Ammon's horn (tissue), 1 donor: ENCODE results near the gene TDRD6.
A peak's percentile ranks its signal among the peaks of the same experiment; 100 is the strongest.

Experiments used
- DNase-seq: peaks from one replicate; pipeline ENCODE4 v3.0.0-alpha.2; 2016; ENCODE audit warnings: low spot score

TDRD6 gene

DNA sequence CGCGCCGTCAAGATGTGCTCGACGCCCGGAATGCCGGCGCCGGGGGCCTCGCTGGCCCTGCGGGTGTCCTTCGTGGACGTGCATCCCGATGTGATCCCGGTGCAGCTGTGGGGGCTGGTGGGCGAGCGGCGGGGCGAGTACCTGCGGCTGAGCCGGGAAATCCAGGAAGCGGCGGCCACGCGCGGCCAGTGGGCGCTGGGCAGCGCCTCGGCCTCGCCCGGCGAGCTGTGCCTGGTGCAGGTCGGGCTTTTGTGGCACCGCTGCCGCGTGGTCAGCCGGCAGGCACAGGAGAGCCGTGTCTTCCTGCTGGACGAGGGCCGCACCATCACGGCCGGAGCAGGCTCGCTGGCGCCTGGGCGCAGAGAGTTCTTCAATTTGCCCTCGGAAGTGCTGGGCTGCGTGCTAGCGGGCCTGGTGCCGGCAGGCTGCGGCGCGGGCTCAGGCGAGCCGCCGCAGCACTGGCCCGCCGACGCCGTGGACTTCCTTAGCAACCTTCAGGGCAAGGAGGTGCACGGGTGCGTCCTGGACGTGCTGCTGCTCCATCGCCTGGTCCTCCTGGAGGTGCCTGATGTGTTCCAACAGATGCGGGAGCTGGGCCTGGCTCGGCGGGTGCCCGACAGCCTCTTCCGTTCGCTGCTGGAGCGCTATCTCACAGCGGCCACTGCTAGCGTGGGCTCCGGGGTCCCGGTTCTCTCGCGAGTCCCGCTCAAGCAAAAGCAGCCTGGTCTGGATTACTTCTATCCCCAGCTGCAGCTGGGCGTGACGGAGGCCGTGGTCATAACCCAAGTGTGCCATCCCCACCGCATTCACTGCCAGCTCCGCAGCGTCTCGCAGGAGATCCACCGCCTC, 656 bp downstream of the TDRD6 start:
- DNase-seq: no peak

DNA sequence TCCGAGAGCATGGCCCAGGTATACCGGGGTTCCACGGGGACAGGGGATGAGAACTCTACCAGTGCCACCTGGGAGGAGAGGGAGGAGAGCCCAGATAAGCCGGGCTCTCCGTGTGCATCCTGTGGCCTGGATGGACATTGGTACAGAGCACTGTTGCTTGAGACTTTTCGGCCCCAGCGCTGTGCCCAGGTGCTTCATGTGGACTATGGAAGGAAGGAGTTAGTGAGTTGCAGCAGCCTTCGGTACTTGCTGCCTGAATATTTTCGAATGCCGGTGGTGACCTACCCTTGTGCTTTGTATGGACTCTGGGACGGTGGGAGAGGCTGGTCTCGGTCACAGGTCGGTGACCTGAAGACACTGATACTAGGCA, 1.3 kb downstream of the TDRD6 start:
- DNase-seq: no peak

DNA sequence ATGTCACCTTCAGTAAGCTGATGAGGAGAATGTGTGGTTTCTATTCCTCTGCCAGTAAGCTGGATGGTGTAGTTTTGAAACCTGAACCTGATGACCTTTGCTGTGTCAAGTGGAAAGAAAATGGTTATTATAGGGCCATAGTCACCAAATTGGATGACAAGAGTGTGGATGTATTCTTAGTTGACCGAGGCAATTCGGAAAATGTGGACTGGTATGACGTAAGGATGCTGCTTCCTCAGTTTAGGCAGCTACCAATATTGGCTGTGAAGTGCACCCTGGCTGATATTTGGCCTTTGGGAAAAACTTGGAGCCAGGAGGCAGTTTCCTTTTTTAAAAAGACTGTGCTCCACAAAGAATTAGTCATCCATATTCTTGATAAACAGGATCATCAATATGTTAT, 2.0 kb downstream of the TDRD6 start:
- DNase-seq: no peak

DNA sequence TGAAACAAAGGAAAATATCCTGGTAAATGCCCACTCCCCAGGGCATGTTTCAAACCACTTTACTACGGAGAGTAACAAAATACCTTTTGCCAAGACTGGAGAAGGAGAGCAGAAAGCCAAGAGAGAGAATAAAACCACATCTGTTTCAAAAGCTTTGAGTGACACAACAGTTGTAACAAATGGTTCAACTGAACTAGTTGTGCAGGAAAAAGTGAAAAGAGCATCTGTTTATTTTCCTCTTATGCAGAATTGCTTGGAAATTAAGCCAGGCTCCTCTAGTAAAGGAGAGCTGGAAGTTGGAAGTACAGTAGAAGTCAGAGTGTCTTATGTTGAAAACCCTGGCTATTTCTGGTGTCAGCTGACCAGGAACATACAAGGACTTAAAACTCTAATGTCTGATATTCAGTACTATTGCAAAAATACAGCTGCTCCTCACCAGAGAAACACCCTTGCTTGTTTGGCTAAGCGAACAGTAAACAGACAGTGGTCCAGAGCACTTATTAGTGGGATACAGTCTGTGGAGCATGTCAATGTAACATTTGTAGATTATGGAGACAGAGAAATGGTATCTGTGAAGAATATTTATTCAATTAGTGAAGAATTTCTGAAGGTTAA, 2.6 kb downstream of the TDRD6 start:
- DNase-seq: no peak

DNA sequence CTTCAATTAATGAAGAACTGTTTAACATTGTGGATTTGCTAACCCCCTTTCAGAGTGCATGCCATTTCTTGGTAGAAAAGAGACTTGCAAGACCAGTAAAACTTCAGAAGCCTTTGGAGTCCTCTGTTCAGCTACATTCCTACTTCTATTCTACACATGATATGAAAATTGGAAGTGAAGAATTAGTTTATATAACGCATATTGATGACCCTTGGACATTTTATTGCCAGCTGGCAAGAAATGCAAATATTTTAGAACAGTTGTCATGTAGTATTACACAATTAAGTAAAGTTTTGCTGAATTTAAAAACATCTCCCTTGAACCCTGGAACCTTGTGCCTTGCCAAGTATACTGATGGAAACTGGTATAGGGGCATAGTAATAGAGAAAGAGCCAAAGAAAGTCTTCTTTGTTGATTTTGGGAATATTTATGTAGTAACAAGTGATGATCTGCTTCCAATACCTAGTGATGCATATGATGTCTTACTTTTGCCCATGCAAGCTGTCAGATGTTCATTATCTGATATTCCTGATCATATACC, 3.3 kb downstream of the TDRD6 start:
- DNase-seq: no peak

DNA sequence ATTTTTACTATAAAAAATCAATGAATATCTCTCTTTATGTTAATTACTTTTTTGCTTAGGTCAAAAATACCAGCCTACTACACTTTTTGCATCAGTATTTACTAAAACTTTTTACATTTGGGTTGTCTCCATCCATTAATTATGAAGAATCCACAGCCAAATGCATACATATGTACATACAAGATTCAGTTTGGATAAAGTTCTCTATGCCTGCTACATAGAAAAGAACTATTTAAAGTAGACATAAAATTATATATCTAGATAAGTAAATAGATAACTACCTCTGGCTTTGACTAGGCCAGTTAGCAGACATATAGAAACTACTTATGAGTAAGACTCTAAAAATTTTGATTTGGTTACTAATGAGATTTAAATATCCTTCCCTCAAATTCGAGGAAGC, 12.3 kb downstream of the TDRD6 start:
- DNase-seq: no peak

DNA sequence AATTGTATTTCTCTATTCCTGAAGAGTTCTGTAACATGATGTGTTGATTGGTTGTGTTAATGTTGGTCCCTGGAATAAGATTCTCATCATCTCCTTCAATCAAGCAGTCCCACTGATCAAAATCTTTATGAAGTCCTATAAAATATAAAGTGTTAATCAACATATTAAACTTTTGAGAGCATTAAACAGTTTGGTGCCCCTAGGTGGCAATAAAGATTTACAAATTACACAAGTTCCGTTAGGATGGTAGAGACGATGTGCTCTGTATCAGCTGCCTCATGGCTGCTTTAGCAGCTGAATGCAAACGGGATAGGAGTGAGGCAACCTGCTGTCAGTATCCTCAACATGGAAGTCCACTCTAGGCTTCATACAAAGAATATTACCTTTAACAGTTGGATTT, 16.9 kb downstream of the TDRD6 start:
- DNase-seq: peak; percentile 58

DNA sequence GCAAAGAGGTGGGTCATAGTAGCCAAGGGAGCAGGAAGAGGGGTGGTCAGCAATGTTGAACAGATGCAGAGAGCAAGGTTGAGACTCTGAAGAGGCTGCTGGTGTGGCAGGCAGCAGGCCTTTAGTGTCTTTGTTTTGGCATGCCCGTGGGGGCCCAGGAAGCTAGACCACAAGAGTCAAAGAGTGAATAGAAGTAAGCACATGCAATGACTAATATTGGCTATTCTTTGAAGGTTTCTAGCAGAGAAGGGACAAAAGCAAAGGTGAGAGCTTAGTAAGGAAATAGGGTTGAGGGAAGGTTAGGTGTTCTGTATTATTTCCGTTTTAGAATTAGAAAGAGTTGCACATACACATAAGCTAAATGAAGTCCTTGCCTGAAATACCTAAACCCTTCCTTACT, 18.8 kb downstream of the TDRD6 start:
- DNase-seq: no peak

DNA sequence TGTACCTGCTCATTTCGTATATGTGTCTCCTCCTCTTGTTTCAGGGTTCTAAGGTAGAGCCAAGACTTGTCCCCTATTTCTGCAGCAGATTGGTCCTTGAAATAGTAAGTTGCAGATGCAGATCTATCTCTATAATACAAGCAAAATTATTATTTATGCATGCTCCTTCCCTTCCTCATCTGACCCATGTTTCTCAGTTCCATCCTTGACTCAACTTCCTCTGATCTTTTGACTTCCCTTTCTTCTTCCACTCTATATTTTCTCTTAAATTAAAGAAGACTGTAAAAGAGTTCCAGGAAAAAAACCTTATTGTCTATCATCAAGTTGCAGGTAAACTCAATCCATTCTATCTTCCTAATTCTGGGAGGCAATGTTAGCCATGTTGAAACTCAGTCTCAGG, 23.8 kb downstream of the TDRD6 start:
- no peak for DNase-seq

DNA sequence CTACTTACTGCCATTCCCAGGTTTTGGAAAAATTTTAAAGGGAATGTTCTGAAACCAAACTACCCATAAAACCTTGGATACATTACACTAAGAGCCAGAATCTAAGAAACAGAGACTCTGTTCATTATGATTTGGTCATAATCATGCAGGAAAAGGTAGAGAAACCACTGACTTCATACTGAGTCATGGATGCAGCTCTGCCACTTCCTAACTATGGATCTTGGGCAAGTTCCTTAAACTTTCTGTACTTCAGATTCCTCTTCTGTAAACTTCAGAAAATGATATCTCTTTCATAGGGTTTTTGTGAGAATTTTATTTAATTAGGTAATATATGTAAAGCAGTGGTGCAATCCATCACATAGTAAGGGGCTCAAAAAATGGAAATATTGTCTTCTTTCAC, 27.5 kb downstream of the TDRD6 start:
- DNase-seq: no peak

DNA sequence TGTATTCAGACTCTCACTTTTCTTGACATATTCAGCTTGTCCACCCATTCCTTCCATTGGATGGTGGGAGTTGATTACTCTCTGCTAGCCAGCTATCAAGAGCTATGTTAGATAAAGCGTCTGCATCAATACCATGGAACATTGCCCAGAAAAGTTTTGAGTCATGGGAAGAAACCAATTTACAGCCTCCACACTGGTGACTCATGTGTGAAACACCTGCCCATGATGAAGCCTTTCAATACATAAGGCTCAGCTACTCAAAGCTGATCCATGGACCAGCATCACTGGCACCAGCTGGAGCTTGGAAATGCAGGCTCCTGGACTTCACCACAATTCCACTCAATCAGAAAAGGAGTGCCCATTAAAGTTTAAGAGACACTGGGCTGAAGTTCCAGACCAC, 31.4 kb downstream of the TDRD6 start:
- no peak for DNase-seq

DNA sequence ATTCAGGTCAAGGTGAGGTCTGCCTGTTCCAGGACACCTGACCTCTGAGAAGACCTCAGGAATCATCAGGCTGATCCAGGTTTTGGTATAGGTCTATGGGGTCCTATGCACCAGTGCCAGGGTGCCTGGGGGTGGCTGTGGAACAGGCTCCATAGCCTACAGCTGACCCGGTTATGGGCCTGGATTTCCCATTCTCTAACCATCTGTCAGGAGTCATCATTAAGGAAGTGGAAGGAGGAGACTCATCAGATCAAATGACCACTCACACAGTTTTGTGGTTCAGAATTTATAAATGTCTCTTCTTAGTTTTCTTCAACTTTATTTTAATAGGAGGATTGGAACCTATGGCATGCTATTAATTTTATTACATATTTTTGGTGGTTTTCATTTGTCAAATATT, 32.7 kb downstream of the TDRD6 start:
- no peak for DNase-seq

DNA sequence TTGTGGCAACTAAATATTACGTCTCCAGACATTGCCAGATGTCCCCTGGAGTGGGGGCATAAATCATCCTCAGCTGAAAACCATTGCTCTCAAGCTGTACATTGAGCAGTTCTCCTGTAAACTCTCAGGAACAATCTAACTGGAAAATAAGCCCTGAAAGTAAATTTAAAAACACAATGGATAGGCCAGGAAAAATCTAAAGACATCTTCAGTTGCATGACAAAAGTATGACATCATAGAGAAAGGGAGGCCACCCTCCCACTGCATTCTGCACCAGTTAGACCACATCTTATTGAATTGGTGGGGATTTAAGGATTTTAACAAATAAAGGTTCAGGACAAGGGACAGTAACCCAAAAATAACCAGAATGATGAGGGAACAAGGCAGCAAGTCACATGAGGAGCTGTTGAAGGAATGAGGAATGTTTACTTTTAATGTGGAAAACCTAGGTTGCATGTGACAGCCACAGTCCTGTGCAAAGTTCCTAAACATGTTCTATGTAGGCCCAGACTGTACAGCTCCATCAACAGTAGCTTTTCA, 42.2 kb downstream of the TDRD6 start:
- DNase-seq: no peak

DNA sequence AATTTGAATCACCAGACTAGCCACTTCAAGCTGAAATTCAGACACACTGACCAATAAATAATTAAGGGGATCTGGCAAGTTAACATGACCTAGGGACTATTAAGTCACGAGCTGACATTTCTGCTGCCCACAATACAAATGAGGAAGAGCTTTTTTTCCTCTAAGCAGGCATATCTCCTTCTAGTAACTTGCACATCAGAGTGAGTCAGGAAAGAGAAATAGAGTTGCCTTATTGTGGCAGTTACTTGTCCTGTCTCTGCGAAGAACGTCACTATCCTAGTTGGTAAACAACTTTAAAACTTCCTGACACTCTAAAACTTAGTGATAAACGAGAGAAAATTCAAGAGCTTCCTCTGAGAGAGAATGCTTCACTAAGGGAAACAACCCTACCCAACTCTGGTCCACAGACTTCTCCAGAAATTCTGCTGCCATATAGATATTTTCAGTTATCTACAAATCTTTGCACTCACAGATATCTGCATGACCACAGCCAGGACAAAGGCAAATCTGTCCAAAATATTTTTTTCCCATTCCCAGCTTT, 43.3 kb downstream of the TDRD6 start:
- DNase-seq: peak; percentile 5

DNA sequence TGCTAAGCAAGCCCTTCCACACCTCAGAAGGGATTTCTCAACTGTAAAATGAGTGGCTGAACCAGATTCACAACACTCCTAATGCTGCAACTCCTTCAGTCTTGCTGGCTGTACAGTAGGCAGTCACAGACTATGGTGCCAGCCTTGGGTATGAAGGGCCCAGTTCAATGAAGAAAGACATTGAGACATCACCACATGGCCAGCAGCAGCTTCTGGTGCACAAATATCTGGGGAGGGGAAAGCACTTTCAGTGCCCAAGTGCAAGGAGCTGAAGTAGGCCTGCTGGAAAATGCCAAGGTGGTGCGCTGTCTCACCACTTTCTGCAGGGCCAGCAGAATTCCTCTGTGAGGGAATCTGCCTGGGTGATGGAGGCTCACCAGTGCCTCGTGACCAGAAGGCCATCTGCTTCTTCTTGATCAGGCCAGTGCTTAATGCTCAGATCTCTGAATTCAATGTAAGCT, 45.7 kb downstream of the TDRD6 start:
- DNase-seq: no peak

DNA sequence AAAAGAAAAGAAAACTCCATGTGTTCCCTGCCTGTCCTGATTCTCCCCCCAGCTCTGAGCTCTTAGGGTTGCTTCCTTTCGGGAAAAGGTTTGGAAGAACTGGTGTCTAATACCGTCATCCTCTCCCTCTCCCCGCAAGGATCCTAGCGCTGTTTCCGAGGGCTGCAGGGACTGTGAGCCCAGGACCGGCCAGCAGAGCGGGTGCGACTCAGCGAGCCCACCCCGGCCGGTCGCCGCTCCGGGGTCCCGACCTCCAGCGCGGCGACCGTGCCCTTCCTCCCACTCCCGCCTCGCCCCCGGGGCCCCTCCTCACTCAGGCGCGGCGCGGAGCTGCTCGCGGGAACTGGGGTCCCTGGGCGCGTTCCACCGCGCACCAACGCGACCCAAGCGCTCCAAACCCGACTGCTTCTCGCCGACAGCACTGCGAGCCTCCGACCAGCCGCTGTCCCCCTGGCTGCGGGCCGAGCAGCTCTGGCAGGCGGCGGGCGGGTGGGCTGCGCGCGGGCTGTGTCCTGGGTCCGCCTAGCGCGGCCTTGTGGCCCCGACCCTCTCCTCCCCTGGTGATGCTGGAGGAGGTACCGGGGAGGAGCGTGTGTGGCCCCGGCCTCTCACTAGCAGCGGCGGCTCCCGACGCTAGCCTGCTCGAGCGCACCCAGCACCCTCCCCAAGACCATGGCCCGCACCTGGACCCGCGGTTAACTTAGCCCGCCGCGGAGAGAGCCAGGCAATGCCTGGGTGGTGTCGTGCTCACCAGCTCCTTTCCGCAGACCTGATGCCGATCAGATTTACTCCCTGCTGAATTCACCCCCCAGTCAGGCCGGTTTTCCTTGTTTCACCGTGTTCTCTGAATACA, 47.4 kb downstream of the TDRD6 start, which contains the start of gene PLA2G7:
Gene PLA2G7 (minus strand): TSS at position 509 of the 853 bp plus-strand sequence. CDS start 12,484 bp downstream, outside the sequence.
- DNase-seq: peak; percentile 32

DNA sequence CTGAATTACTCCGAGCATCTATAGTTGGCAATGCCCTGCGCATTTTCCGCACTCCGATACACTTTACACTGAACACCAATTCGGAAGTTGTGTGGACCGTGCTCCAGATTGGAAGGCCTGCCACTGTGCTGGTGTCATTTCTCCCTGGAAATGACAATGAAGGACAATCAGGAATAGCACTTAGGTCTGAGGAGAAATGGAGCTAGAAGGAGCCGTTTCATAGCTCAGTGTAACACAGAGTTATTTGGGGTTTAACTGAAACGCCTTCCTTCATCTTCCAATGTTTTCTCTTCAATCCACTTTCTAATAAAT, 48.0 kb downstream of the TDRD6 start:
- DNase-seq: peak; percentile 9

DNA sequence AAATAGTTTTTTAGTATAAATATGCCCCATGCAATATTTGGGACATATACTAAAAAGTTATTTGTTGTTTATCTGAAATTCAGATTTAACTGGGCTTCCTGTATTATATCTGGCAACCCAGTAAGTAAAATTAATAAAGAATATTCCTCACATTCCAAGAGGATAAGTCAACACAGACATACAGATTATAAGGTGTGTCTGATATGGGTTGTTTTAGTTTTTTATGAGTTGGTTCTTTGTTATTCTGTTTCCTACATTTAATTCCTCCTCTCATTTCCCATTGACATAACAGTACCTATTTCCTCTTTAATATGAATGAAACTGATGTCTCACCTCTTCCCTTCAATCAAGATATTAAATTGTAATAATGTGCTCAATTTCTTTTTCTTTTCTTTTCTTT, 49.2 kb downstream of the TDRD6 start:
- DNase-seq: no peak

DNA sequence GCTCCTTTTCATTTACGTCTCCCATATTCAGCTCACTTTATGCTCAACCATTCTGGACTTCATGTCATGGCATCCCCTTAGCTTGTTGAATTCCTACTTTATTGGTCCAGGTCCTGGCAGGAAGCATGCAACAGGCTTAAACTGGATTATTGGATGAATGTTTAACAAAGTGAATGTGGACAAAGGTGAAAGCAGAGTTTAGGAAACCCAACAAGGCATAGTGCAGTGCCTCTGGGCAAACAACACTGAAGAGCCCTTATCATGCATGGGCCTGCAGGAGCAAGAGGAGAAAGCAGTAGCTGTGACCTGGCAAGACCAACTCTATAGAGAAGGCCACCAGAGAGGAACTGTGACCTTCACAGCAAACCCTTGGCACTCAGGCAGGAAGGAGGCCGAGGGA, 53.8 kb downstream of the TDRD6 start:
- no peak for DNase-seq

DNA sequence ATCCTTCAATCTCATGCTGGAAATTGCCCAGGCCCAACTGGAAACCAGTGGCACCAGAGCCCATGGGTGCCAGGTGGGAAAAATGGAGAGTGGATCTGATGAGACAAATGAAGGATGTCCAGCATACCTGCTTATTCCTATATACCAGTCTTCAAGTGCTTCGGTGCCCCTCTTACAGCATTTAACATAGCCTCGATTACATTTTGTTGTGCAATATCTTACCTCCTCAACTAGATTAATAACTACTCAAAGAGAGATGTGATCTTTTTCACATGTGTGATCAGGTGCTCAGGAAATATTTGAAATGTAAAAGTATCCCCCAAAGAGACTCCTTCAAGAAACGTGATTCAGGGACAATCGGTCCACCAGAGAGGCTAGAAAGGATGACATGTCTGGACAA, 54.2 kb downstream of the TDRD6 start:
- no peak for DNase-seq

DNA sequence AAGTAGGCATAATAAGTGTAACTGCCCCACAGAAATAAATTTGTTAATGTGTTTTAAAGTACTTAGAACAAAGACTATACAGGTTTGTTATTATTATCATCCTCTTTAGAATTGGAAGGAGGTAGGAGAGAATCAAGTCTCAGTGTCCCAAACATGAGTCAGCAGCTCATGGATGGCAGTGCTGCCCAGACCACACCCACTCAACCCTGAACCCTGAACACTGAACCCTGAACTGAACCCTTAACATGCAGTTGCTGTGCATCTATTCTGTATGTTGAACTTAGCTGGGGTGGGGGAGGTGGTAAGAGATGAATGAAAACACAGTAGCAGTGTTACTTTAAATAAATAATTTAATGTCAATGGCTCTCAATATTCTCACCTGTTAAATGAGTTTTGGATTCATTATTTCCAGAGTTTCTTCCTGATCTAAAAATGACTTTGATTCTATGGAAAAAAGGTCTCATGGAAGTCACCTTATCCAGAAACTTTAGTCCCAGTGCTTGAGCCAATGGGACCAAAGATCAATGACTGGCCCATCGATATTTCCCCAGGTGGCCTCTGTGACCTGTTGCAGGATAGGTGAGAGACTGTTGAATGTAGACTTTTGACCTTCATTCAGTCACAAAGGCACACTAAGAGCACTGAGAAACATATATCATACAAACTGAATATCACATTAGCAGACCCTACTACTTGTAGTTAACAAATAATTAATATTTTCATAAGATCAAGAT, 55.9 kb downstream of the TDRD6 start:
- no peak for DNase-seq
